ENCODE results near the gene JAG2. TPM values are rescaled to one million over a fixed set of nuclear protein-coding genes. Genes with fewer than 3 reads are reported as not detected.

The JAG2 gene
- total RNA-seq, 1 donor from 2014 or later: 3.8 TPM

DNA sequence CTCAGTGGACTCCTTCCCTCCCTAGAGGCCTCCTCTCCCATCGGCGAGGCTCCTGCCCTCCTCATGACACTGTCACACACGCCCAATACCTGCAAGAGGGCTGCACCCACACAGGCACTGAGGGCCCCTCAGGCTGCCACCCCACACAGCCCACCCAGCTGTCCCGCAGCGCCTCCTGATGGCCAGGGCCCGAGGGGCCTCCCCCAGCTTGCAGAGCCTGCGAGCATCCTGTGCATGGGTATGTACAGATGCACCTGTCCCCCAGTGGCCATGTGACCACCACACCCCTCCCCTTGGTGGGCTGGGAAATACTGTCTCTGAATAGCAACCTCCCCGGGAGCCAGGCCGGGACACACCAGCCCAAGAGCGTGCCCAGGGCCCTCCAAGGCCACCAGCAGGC, 31.5 kb upstream of the JAG2 start:
- TF ChIP-seq, protein P1, sequence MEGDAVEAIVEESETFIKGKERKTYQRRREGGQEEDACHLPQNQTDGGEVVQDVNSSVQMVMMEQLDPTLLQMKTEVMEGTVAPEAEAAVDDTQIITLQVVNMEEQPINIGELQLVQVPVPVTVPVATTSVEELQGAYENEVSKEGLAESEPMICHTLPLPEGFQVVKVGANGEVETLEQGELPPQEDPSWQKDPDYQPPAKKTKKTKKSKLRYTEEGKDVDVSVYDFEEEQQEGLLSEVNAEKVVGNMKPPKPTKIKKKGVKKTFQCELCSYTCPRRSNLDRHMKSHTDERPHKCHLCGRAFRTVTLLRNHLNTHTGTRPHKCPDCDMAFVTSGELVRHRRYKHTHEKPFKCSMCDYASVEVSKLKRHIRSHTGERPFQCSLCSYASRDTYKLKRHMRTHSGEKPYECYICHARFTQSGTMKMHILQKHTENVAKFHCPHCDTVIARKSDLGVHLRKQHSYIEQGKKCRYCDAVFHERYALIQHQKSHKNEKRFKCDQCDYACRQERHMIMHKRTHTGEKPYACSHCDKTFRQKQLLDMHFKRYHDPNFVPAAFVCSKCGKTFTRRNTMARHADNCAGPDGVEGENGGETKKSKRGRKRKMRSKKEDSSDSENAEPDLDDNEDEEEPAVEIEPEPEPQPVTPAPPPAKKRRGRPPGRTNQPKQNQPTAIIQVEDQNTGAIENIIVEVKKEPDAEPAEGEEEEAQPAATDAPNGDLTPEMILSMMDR (IDR thresholded peaks at IDR 0.05; ENCODE audit: unreplicated experiment): no peak
- Mint-ChIP-seq H3K9me3 (ENCODE audit: low read depth) (no peaks in the 10 kb centered on the region), H3K4me1 (ENCODE audit: low read depth) (no peaks in the 10 kb centered on the region), H3K27me3 (peaks cover 20% of the 10 kb centered on the region), H3K27ac (no peak overlapping the region), H3K36me3 (ENCODE audit: insufficient read depth) (no peaks in the 10 kb centered on the region), H3K4me3 (ENCODE audit: low read depth) (no peak overlapping the region)
- no peak for DNase-seq (ENCODE audit: low spot score, unreplicated experiment)

DNA sequence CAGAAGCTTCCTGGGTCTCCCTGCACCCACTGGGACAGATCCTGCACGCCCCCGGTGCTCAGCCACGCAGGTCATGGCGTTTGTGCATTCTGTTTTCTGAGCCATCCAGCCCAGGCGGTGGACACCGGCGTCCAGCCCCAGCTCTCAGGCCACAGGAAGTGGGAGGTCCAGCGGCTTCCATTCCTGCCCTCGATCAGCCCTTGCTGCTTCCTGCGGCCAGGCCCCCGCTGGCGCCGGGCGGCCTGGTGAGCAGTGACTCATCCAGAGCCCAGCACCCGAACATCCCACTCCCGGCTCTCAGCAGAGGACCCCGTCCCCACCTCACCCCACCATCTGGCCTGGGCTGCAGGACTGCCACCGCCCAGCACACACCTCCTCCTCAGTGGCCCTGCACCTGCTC, 30.5 kb upstream of the JAG2 start:
- Mint-ChIP-seq H3K4me3 (ENCODE audit: low read depth) (no peak overlapping the region), H3K27ac (no peak overlapping the region), H3K27me3 (peaks cover 28% of the 10 kb centered on the region), H3K36me3 (ENCODE audit: insufficient read depth) (no peaks in the 10 kb centered on the region), H3K4me1 (ENCODE audit: low read depth) (no peaks in the 10 kb centered on the region), H3K9me3 (ENCODE audit: low read depth) (no peaks in the 10 kb centered on the region)
- TF ChIP-seq, protein P1 (IDR thresholded peaks at IDR 0.05; ENCODE audit: unreplicated experiment): no peak
- DNase-seq (ENCODE audit: low spot score, unreplicated experiment): no peak

DNA sequence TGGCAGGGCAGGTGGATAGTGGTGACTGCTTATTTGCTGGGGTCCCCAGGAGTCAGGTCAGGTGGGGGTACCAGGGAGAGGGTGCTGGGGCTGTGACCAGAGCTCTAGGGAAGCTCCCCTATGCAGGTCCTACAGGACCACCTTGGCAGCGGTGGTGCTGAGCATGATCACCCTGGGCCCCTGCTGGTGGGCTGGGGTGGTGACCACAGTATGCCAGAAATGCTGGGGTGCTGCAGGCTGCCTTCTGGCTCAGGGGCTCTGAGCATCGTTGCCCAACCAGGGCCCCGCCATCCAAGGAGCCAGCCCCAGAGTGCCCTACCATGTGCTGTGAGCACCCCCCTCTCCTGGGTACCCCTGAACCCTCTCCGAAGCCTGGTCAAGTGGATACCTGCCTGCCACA, 30.0 kb upstream of the JAG2 start:
- Mint-ChIP-seq H3K27me3 (peaks cover 32% of the 10 kb centered on the region), H3K4me3 (ENCODE audit: low read depth) (peak overlapping the region; percentile 24), H3K9me3 (ENCODE audit: low read depth) (no peaks in the 10 kb centered on the region), H3K4me1 (ENCODE audit: low read depth) (no peaks in the 10 kb centered on the region), H3K36me3 (ENCODE audit: insufficient read depth) (no peaks in the 10 kb centered on the region), H3K27ac (no peak overlapping the region)
- DNase-seq (ENCODE audit: low spot score, unreplicated experiment): no peak
- TF ChIP-seq, protein P1 (IDR thresholded peaks at IDR 0.05; ENCODE audit: unreplicated experiment): peak; percentile 42

DNA sequence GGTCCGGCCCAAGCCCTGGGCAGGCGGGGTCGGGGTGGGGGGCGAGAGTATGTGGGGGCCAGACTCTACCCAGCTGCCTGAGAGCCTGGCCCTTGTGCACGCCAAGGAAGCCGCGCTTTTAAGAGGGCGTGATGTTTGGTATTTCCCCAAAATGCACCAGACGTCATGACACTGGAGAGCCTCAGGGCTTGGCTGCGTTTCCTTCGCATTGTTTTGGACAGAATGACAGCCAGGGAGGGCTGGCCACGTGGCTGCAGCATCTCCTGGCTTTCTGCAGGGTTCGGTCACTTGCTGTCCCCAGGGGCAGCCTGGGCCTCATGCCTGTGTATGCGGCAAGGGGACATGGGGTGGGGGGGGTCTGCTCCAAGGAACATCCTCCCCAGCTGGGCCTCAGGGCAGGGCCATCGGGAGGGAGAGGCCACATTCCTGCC, 28.6 kb upstream of the JAG2 start:
- Mint-ChIP-seq H3K4me1 (ENCODE audit: low read depth) (no peaks in the 10 kb centered on the region), H3K27me3 (peaks cover 32% of the 10 kb centered on the region), H3K36me3 (ENCODE audit: insufficient read depth) (no peaks in the 10 kb centered on the region), H3K27ac (no peak overlapping the region), H3K9me3 (ENCODE audit: low read depth) (no peaks in the 10 kb centered on the region), H3K4me3 (ENCODE audit: low read depth) (no peak overlapping the region)
- no peak for DNase-seq (ENCODE audit: low spot score, unreplicated experiment)
- TF ChIP-seq, protein P1 (IDR thresholded peaks at IDR 0.05; ENCODE audit: unreplicated experiment): no peak

DNA sequence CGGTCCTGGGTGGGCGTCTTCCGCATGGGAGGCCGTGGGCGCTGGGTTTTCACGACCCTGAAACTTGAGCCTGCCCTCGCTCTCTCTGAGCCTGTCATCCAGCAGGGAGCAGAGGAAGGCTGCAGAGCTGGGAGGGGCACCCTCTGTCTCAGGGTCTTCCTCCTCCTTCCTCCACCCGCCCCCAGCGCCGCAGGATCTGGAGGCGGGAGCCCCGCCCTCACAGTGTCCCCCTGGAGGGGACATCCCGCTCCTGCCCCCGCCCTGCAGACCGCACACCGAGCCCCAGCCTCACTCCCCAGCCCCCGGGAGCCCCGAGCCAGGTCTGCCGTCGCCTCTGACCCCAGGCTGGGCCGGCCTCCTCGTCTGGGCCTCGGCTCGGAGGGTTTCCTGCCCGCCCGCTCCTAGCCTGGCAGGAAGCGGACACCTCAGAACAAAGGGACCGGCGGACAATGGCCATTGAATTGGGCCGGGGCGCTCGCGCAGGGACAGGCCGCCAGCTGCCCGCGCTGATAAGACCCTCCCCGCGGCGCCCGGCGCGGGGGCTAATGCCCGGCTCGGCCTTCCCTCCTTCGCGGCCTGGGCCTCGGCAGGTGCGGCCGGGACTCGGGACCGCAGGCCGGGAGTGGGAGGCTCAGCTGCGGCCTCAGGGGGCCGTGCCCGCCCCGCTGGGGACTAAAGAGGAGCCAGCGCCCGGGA, 27.8 kb upstream of the JAG2 start:
- Mint-ChIP-seq H3K4me1 (ENCODE audit: low read depth) (no peaks in the 10 kb centered on the region), H3K27me3 (peaks cover 32% of the 10 kb centered on the region), H3K27ac (no peak overlapping the region), H3K9me3 (ENCODE audit: low read depth) (no peaks in the 10 kb centered on the region), H3K36me3 (ENCODE audit: insufficient read depth) (no peaks in the 10 kb centered on the region), H3K4me3 (ENCODE audit: low read depth) (peak overlapping the region; percentile 29)
- TF ChIP-seq, protein P1 (IDR thresholded peaks at IDR 0.05; ENCODE audit: unreplicated experiment): no peak
- no peak for DNase-seq (ENCODE audit: low spot score, unreplicated experiment)
